Parathyroid adenoma (tissue), 2 donors: Measurements from ENCODE around the gene COG7.

Experiments used
- H2AFZ ChIP-seq: fragments of 300-600 bp; sonication (generic); one replicate; pipeline ENCODE4 v1.7.0; 2017; ENCODE audit warnings: antibody characterized with exemption, mild to moderate bottlenecking
- H3K27ac ChIP-seq: fragments of 300-600 bp; sonication (generic); one replicate; pipeline ENCODE4 v1.7.0; 2017
- H3K27me3 ChIP-seq: fragments of 300-600 bp; sonication (generic); one replicate; pipeline ENCODE4 v1.7.0; 2017; ENCODE audit warnings: low read length; ENCODE audit not compliant: control insufficient read depth, insufficient read depth
- H3K36me3 ChIP-seq: fragments of 300-600 bp; sonication (generic); one replicate; pipeline ENCODE4 v1.7.0; 2017; ENCODE audit warnings: low read length; ENCODE audit not compliant: control insufficient read depth, insufficient read depth
- H3K4me1 ChIP-seq: fragments of 300-600 bp; sonication (generic); one replicate; pipeline ENCODE4 v1.7.0; 2017; ENCODE audit warnings: control low read depth
- H3K4me2 ChIP-seq: fragments of 300-600 bp; sonication (generic); one replicate; pipeline ENCODE4 v1.7.0; 2017; ENCODE audit warnings: low read length
- H3K4me3 ChIP-seq: fragments of 300-600 bp; sonication (generic); one replicate; pipeline ENCODE4 v1.7.0; 2017; ENCODE audit warnings: low read depth, low read length
- H3K79me2 ChIP-seq: fragments of 300-600 bp; sonication (generic); one replicate; pipeline ENCODE4 v1.7.0; 2017; ENCODE audit warnings: control low read depth
- H3K9ac ChIP-seq: fragments of 300-600 bp; sonication (generic); one replicate; pipeline ENCODE4 v1.7.0; 2017; ENCODE audit warnings: mild to moderate bottlenecking
- H3K9me3 ChIP-seq: fragments of 300-600 bp; sonication (generic); one replicate; pipeline ENCODE4 v1.7.0; 2017; ENCODE audit warnings: low read length; ENCODE audit not compliant: control insufficient read depth
- TF ChIP-seq, protein P1 (sequence below): fragments of 300-600 bp; sonication (generic); IDR thresholded peaks from one replicate; pipeline ENCODE4 v1.7.0; 2017; ENCODE audit warnings: antibody characterized with exemption, mild to moderate bottlenecking
- donor health status: primary hyperparathyroidism.

COG7 gene

DNA sequence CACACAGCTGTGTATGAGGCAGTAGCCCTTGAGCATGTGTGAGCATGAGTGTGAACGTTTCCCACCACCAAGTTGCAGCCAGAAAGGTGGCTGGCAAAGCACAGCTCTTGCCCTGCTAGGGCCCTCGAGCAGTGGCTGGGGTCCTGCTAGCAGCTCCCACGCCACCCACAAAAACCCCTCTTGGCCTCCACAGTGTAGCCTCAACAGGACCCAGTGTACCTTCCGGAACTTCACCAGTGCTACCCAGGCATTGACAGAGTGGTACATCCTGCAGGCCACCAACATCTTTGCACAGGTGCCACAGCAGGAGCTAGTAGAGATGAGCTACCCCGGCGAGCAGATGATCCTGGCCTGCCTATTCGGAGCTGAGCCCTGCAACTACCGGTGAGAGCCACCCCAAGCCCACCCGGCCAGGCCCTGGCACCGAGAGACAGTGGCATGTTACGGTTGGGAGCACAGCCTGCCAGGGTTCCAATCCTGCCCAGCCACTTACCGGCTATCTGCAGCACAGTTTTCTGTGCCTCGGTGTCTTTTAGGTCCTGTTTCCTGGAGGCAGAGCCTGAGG is 97.8 kb downstream of the COG7 start:
- Histone ChIP-seq H3K4me3 (no peak overlapping the region), H3K36me3 (no peaks in the 10 kb centered on the region), H3K27ac (no peak overlapping the region), H3K27me3 (no peaks in the 10 kb centered on the region), H3K9ac (no peak overlapping the region), H3K9me3 (no peaks in the 10 kb centered on the region), H3K4me2 (no peak overlapping the region), H3K4me1 (no peaks in the 10 kb centered on the region), H2AFZ (no peak overlapping the region), H3K79me2 (no peaks in the 10 kb centered on the region)
- TF ChIP-seq, protein P1, sequence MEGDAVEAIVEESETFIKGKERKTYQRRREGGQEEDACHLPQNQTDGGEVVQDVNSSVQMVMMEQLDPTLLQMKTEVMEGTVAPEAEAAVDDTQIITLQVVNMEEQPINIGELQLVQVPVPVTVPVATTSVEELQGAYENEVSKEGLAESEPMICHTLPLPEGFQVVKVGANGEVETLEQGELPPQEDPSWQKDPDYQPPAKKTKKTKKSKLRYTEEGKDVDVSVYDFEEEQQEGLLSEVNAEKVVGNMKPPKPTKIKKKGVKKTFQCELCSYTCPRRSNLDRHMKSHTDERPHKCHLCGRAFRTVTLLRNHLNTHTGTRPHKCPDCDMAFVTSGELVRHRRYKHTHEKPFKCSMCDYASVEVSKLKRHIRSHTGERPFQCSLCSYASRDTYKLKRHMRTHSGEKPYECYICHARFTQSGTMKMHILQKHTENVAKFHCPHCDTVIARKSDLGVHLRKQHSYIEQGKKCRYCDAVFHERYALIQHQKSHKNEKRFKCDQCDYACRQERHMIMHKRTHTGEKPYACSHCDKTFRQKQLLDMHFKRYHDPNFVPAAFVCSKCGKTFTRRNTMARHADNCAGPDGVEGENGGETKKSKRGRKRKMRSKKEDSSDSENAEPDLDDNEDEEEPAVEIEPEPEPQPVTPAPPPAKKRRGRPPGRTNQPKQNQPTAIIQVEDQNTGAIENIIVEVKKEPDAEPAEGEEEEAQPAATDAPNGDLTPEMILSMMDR: no peak

DNA sequence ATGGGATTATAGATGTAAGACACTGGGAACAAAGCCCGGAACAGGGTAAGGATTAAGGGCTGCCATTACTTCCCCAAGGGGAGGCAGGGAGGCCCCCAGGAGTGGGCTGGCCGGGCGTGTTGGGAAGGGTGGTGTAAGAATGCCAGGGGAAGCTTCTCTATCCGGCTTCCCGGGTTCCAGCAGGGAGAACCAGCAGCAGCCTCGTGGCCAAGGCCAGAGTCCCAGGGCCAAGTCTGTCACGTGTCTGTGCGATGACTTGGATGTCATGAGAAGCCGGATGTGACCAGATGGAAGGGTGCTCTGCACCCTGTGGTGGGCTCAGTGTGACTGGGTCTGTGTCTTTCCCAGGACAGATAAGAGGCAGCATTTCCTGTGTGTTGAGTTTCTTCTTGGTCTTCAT is 98.7 kb downstream of the COG7 start:
- Histone ChIP-seq H3K36me3 (no peaks in the 10 kb centered on the region), H3K79me2 (no peaks in the 10 kb centered on the region), H3K4me3 (no peak overlapping the region), H3K4me2 (no peak overlapping the region), H3K9ac (no peak overlapping the region), H3K4me1 (no peaks in the 10 kb centered on the region), H3K9me3 (no peaks in the 10 kb centered on the region), H3K27ac (no peak overlapping the region), H3K27me3 (no peaks in the 10 kb centered on the region), H2AFZ (no peak overlapping the region)
- TF ChIP-seq, protein P1: no peak

DNA sequence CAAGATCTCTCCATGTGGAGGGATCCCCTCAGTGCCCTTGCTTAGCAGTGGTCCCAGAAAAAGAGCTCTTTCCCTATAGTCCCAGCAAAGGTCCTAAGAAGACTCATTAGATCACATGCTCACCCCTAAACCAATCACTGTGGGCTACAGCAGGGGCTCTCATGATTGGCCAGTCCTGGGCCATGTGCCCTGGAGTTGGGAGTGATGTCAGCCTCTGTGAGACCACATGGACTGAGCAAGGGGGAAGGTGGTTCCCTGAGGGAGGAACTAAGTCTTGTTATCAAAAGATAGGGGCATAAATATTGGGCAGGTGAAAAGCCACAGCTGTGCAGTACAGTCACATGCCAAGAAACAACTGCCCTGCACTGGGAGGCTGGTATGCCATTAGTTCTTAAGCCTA is 99.5 kb downstream of the COG7 start:
- Histone ChIP-seq H3K27me3 (no peaks in the 10 kb centered on the region), H3K9me3 (no peaks in the 10 kb centered on the region), H3K79me2 (no peaks in the 10 kb centered on the region), H3K4me3 (no peak overlapping the region), H3K4me2 (no peak overlapping the region), H2AFZ (no peak overlapping the region), H3K27ac (no peak overlapping the region), H3K36me3 (no peaks in the 10 kb centered on the region), H3K9ac (no peak overlapping the region), H3K4me1 (no peaks in the 10 kb centered on the region)
- TF ChIP-seq, protein P1: no peak

DNA sequence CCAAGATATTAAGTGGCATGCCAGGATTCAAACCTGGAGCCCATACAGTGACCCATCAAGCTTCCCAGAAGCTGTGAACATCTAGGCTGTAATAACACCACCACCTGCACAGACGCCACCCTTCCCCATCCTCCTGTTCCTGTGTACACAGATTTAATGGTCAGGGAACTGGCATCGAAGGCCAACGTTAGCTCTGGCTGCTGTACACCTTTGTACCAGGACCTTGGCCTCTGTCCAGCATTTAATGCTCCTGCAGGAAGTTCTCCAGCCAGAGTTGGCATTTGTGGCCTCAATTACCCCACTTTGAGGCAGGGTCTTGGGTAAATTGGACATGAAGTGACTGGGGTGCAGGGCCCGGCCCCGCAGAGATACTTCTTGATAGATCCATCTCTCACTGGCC is 101.6 kb downstream of the COG7 start:
- Histone ChIP-seq H2AFZ (no peak overlapping the region), H3K4me2 (no peak overlapping the region), H3K9me3 (no peaks in the 10 kb centered on the region), H3K27ac (no peak overlapping the region), H3K79me2 (no peaks in the 10 kb centered on the region), H3K4me3 (no peak overlapping the region), H3K9ac (no peak overlapping the region), H3K27me3 (no peaks in the 10 kb centered on the region), H3K36me3 (no peaks in the 10 kb centered on the region), H3K4me1 (no peaks in the 10 kb centered on the region)
- TF ChIP-seq, protein P1: no peak
